Body of pancreas (tissue), 4 donors: ENCODE results near the gene CNTF. TPM values are rescaled to one million over a fixed set of nuclear protein-coding genes. Genes with fewer than 3 reads are reported as not detected.

ENCODE experiments used
- ATAC-seq: fragments of 150-250 bp; one replicate; pipeline ENCODE4 v1.9.1; 2016
- DNase-seq, 4 donors: peaks; one replicate each; pipeline ENCODE4 v3.0.0-alpha.2; 2019
- H3K27ac ChIP-seq, 4 donors: fragments of 200-600 bp; sonication (generic); 1 replicate in 3 of 4; 2 replicates in 1 of 4; pipeline versions ENCODE4 v1.5.1 to v1.6.1; 2016 to 2019; ENCODE audit warnings: mild to moderate bottlenecking in 1 of 4, mixed read lengths in 1 of 4, moderate library complexity in 1 of 4
- H3K27me3 ChIP-seq, 2 donors: fragments of 200-600 bp; sonication (generic); one replicate each; pipeline ENCODE4 v1.6.0; 2016; ENCODE audit warnings: mild to moderate bottlenecking in 1 of 2
- H3K36me3 ChIP-seq, 2 donors: fragments of 200-600 bp; sonication (generic); replicated peaks in 1 of 2; 2 replicates each; pipeline ENCODE4 v1.5.1; 2016; ENCODE audit warnings: low read depth in 2 of 2; ENCODE audit not compliant: insufficient read depth in 1 of 2
- H3K4me1 ChIP-seq: fragments of 200-600 bp; sonication (generic); one replicate; pipeline ENCODE4 v1.6.0; 2016
- H3K4me3 ChIP-seq, 2 donors: fragments of 200-600 bp; sonication (generic); 1 replicate in 1 of 2; 2 replicates in 1 of 2; pipeline ENCODE4 v1.5.1; 2016 to 2019
- H3K9me3 ChIP-seq, 3 donors: fragments of 200-600 bp; sonication (generic); 1 replicate in 2 of 3; 2 replicates in 1 of 3; pipeline ENCODE4 v1.5.1; 2016
- CTCF ChIP-seq, 7 experiments: fragments of 450-650 bp in 4 of 7; fragments of 200-600 bp in 3 of 7; sonication (generic) in 3 of 7; IDR thresholded peaks; one replicate each; pipeline ENCODE4 v1.5.1; 2016 to 2019; ENCODE audit warnings: antibody characterized with exemption in 7 of 7
- POLR2A ChIP-seq, 3 donors: fragments of 450-650 bp; IDR thresholded peaks; one replicate each; pipeline ENCODE4 v1.6.1; 2016; ENCODE audit warnings: antibody characterized with exemption in 3 of 3, mild to moderate bottlenecking in 2 of 3
- WGBS, 2 donors: methylation state at CpG; one replicate each; pipeline ENCODE4 v1.1.5; 2017; 5-methylcytosine and 5-hydroxymethylcytosine counted together
- intact Hi-C: fragments of 100-400 bp; cut with DNase I; formaldehyde crosslinking; loops from one replicate; pipeline ENCODE4 v1.15.1; 2023
- total RNA-seq, 2 donors: library from RNA; depleted of rRNA; stranded (reverse); fragments of >200 nt; gene quantifications; one replicate each; pipeline ENCODE4 v1.1.0, GENCODE V29; 2016

Gene CNTF
- total RNA-seq, 2 donors from 2014 or later: 0.66 to 1.3 TPM

GRCh38 chr11:58641803-58642581 lies 19.5 kb downstream of the CNTF start:
- no peaks in the 10 kb centered on the region for H3K27me3 ChIP-seq
- no peaks in the 10 kb centered on the region for H3K9me3 ChIP-seq
- ATAC-seq (no peak), DNase-seq (no peak)
- H3K4me1 ChIP-seq: peaks cover 4% of the 10 kb centered on the region
- intact Hi-C loops: no loop called here
- no peak overlapping the region for H3K27ac ChIP-seq
- no peaks in the 10 kb centered on the region for H3K36me3 ChIP-seq
- TF ChIP-seq POLR2A (IDR thresholded peaks at IDR 0.05) (no peak), CTCF (IDR thresholded peaks at IDR 0.05) (no peak)
- no peak overlapping the region for H3K4me3 ChIP-seq
- 77 to 79% methylated on average over 7 of the region's 7 CpGs for WGBS, 2 donors

- Histone ChIP-seq H3K27me3 (no peaks in the 10 kb centered on the region), H3K36me3 (no peaks in the 10 kb centered on the region), H3K27ac (no peak overlapping the region), H3K4me3 (no peak overlapping the region), H3K9me3 (no peaks in the 10 kb centered on the region), H3K4me1 (peaks cover 8% of the 10 kb centered on the region)
- intact Hi-C loops: no loop called here
- no peak for DNase-seq
- ATAC-seq: no peak
- TF ChIP-seq CTCF (IDR thresholded peaks at IDR 0.05) (no peak), POLR2A (IDR thresholded peaks at IDR 0.05) (no peak)
Observed at GRCh38 chr11:58645854-58646253, 23.4 kb downstream of the CNTF start.

DNA sequence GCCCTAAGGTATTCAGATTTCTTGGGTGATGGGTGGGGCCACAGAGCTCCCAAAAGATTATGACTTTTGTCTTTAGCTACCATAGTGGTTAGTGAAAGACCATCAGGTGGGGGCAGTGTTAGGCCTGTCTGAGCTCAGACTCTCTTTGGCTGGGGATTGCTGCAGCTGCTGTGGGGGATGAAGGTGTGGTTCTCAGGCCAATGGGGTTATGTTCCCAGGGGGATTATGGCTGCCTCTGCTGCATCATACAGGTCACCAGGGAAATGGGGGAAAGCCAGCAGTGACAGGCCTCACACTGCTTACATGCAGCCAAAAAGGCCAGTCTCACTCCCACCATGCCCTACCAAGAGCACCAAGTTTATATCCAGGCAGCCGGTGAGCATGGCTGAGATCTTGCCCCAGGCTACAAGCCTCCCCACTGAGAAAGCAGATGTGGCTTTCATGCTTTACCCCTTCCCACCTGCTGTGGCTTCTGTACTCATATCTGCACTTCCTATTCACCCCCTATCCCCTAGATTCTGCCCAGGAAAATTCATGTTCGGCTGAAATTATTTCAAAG lies 24.8 kb downstream of the CNTF start:
- DNase-seq: no peak
- intact Hi-C loops: no loop called here
- Histone ChIP-seq H3K27ac (no peak overlapping the region), H3K36me3 (no peaks in the 10 kb centered on the region), H3K4me3 (no peak overlapping the region), H3K9me3 (no peaks in the 10 kb centered on the region), H3K27me3 (no peaks in the 10 kb centered on the region), H3K4me1 (peaks cover 9% of the 10 kb centered on the region)
- no peak for ATAC-seq
- WGBS, 2 donors: 92 to 93% methylated on average over 2 of the region's 2 CpGs
- no peak for TF ChIP-seq POLR2A (IDR thresholded peaks at IDR 0.05)
- TF ChIP-seq CTCF (IDR thresholded peaks at IDR 0.05): no peak

DNA sequence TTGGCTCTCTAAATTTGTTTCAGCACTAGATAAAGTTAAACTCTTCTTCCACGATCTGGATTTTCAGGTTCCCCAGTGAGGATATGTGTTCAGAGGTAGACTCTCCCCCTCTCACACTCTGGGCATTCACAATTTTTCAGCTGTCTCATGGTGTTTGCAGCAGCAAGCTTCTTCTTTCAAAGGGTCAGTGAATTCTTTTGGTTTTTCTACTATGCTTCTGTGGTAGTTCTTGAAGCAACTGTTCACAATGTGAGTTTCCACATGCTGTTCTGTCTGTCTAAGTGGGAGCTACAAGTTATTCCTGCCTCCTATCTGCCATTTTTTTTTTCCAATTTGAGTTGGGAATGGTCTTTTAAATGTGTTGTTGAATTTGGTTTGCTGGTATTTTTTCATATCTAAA lies 25.4 kb downstream of the CNTF start:
- Histone ChIP-seq H3K27ac (no peak overlapping the region), H3K36me3 (no peaks in the 10 kb centered on the region), H3K4me3 (no peak overlapping the region), H3K4me1 (peaks cover 9% of the 10 kb centered on the region), H3K27me3 (no peaks in the 10 kb centered on the region), H3K9me3 (no peaks in the 10 kb centered on the region)
- no peak for TF ChIP-seq CTCF (IDR thresholded peaks at IDR 0.05)
- no peak for TF ChIP-seq POLR2A (IDR thresholded peaks at IDR 0.05)
- WGBS, 2 donors: 46 to 67% methylated on average over 1 of the region's 1 CpG
- DNase-seq (no peak), ATAC-seq (no peak)
- intact Hi-C loops: no loop called here

DNA sequence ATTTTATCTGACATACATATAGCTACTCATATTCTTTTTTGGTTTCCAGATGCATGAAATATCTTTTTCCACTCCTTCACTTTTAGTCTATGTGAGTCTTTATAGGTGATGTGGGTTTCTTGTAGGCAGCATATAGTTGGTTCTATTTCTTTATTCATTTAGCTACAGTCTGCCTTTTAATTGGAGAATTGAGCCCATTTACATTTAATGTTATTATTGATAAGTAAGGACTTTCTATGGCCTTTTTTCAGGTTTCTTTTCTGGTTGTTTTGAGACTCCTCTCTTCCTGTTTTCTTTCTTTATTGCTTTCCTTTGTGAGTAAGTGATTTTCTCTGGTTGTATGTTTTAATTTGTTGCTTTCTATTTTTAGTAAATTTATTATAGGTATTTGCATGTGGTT lies 27.2 kb downstream of the CNTF start:
- no peak for DNase-seq

More for the DNA sequence above, 27.2 kb downstream of the CNTF start:
- H3K36me3 ChIP-seq: no peaks in the 10 kb centered on the region
- no peak overlapping the region for H3K27ac ChIP-seq
- intact Hi-C loops: no loop called here
- no peak for ATAC-seq
- peaks cover 10% of the 10 kb centered on the region for H3K4me1 ChIP-seq
- TF ChIP-seq CTCF (IDR thresholded peaks at IDR 0.05): no peak
- TF ChIP-seq POLR2A (IDR thresholded peaks at IDR 0.05): no peak
- H3K9me3 ChIP-seq: no peaks in the 10 kb centered on the region
- H3K4me3 ChIP-seq: no peak overlapping the region
- H3K27me3 ChIP-seq: no peaks in the 10 kb centered on the region
